ENCODE measurements around the gene UNC13C. TPM values are rescaled to one million over a fixed set of nuclear protein-coding genes. Genes with fewer than 3 reads are reported as not detected.

UNC13C gene
- total and polyA plus RNA-seq, 2 experiments from 2014 or later = 0.92 to 10.3 TPM

DNA sequence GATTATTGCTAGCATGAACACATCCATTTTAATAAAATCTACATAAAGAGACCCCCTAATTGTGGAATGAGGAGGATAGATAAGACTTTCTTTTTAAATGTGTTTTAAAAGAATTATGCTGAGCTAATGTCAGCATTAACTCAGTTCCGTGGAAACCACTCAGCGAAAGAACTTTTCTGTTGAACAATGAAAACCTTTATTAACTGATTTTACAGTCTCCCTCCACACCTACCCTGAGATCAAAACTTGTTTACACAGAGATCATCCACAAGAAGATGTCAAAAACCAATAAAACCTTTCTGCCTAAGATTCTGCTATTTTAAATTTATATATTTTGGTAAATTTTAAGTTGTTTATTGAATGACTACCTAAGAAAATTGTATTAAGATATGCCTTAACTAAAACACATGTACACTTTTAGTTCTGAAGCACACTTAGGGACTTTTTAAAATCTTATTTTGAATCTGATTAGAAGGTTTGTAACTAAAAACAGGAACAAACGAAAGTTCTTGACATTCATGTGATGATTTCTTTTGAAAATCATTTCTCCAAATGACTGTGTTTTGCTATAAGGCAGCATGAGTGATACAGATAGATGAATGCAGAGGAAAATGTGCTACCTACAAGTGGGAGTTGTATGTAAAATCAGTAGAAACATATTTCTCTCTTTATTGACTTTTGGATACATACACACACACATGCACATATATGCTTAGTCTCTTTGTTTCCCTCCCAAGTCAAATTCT is 369.0 kb downstream of the UNC13C start:
- no peaks in the 10 kb centered on the region for H4K20me1 ChIP-seq (ENCODE audit: insufficient read depth, poor library complexity, severe bottlenecking)
- H3K27me3 ChIP-seq = no peaks in the 10 kb centered on the region
- H3K27ac ChIP-seq = no peak overlapping the region
- H3K79me2 ChIP-seq = no peaks in the 10 kb centered on the region
- H3K4me2 ChIP-seq = no peak overlapping the region
- no peaks in the 10 kb centered on the region for H3K4me1 ChIP-seq (ENCODE audit: insufficient read depth)
- H2AFZ ChIP-seq = no peak overlapping the region
- H3K9me2 ChIP-seq (replicated peaks; ENCODE audit: insufficient read depth) = no peaks in the 10 kb centered on the region
- H3K9me3 ChIP-seq (ENCODE audit: low read depth) = no peaks in the 10 kb centered on the region
- H3K36me3 ChIP-seq (replicated peaks; ENCODE audit: insufficient read depth, low read depth) = no peaks in the 10 kb centered on the region
- DNase-seq (ENCODE audit: low spot score) = no peak
- TF ChIP-seq, protein P1, sequence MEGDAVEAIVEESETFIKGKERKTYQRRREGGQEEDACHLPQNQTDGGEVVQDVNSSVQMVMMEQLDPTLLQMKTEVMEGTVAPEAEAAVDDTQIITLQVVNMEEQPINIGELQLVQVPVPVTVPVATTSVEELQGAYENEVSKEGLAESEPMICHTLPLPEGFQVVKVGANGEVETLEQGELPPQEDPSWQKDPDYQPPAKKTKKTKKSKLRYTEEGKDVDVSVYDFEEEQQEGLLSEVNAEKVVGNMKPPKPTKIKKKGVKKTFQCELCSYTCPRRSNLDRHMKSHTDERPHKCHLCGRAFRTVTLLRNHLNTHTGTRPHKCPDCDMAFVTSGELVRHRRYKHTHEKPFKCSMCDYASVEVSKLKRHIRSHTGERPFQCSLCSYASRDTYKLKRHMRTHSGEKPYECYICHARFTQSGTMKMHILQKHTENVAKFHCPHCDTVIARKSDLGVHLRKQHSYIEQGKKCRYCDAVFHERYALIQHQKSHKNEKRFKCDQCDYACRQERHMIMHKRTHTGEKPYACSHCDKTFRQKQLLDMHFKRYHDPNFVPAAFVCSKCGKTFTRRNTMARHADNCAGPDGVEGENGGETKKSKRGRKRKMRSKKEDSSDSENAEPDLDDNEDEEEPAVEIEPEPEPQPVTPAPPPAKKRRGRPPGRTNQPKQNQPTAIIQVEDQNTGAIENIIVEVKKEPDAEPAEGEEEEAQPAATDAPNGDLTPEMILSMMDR (IDR thresholded peaks at IDR 0.05; ENCODE audit: poor library complexity) = no peak
- TF ChIP-seq EZH2phosphoT487 (IDR thresholded peaks at IDR 0.05; ENCODE audit: low read depth, severe bottlenecking, unreplicated experiment) (no peak), EZH2 (IDR thresholded peaks at IDR 0.05; ENCODE audit: borderline replicate concordance) (no peak)
- 73% methylated on average over 3 of the region's 3 CpGs for WGBS (ENCODE audit: low lambda C conversion rate, missing lambda C conversion rate)
- no peak overlapping the region for H3K4me3 ChIP-seq

DNA sequence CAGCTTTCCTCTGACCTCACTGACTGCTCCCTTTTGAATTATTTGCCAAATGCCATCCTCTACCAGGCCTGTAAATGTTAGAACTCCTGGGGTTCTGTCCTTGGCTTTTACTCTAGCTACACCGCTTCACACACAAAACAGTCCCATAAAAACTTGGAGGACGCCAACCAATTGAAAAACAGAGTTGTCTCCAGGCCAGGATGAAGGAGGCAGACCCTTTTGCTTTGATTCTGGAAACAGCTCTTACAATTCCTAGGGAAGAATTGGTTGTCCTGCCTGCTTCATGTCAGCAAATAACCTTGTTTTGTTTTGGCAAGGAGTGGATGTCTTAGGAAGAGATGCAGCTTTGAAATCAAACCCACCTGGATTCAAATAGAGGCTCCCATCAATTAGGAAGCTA is 375.5 kb downstream of the UNC13C start:
- H3K9me3 ChIP-seq (ENCODE audit: low read depth) = no peaks in the 10 kb centered on the region

DNA sequence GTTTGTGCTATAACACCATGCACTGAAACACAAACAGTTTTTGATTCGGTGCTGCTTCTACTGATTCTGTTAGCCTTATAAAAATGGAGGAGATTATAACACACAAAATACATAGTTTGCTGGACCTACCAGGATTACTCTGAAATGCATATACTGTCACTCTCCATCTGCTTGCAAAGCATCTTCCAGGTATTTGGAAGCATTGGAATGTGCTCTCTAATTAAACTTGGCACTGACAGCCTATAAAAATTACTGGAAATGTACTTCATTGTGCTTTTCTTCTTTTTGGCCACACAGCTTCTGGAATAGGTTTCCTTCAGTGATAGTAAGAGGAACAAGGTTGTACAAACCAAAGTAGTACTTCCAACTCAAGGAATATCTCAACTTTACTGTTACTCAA is 376.1 kb downstream of the UNC13C start:
- Histone ChIP-seq H3K9me3 (ENCODE audit: low read depth) (no peaks in the 10 kb centered on the region), H3K4me3 (no peak overlapping the region), H3K27ac (no peak overlapping the region), H3K36me3 (replicated peaks; ENCODE audit: insufficient read depth, low read depth) (no peaks in the 10 kb centered on the region), H3K9me2 (replicated peaks; ENCODE audit: insufficient read depth) (no peaks in the 10 kb centered on the region), H3K4me1 (ENCODE audit: insufficient read depth) (no peaks in the 10 kb centered on the region), H3K4me2 (no peak overlapping the region), H4K20me1 (ENCODE audit: insufficient read depth, poor library complexity, severe bottlenecking) (no peaks in the 10 kb centered on the region), H3K79me2 (no peaks in the 10 kb centered on the region), H2AFZ (no peak overlapping the region), H3K27me3 (no peaks in the 10 kb centered on the region)
- 69% methylated on average over 1 of the region's 1 CpG for WGBS (ENCODE audit: low lambda C conversion rate, missing lambda C conversion rate)
- no peak for DNase-seq (ENCODE audit: low spot score)
- TF ChIP-seq EZH2phosphoT487 (IDR thresholded peaks at IDR 0.05; ENCODE audit: low read depth, severe bottlenecking, unreplicated experiment) (no peak), EZH2 (IDR thresholded peaks at IDR 0.05; ENCODE audit: borderline replicate concordance) (no peak)
- TF ChIP-seq, protein P1 (IDR thresholded peaks at IDR 0.05; ENCODE audit: poor library complexity) = no peak

More for the DNA sequence above, 375.5 kb downstream of the UNC13C start:
- Histone ChIP-seq H4K20me1 (ENCODE audit: insufficient read depth, poor library complexity, severe bottlenecking) (no peaks in the 10 kb centered on the region), H3K79me2 (no peaks in the 10 kb centered on the region), H3K4me1 (ENCODE audit: insufficient read depth) (no peaks in the 10 kb centered on the region), H3K4me3 (no peak overlapping the region), H3K4me2 (no peak overlapping the region), H2AFZ (no peak overlapping the region), H3K36me3 (replicated peaks; ENCODE audit: insufficient read depth, low read depth) (no peaks in the 10 kb centered on the region), H3K27me3 (no peaks in the 10 kb centered on the region), H3K27ac (no peak overlapping the region), H3K9me2 (replicated peaks; ENCODE audit: insufficient read depth) (no peaks in the 10 kb centered on the region)
- WGBS (ENCODE audit: low lambda C conversion rate, missing lambda C conversion rate) = 61% methylated on average over 2 of the region's 2 CpGs
- TF ChIP-seq EZH2phosphoT487 (IDR thresholded peaks at IDR 0.05; ENCODE audit: low read depth, severe bottlenecking, unreplicated experiment) (no peak), EZH2 (IDR thresholded peaks at IDR 0.05; ENCODE audit: borderline replicate concordance) (no peak)
- TF ChIP-seq, protein P1 (IDR thresholded peaks at IDR 0.05; ENCODE audit: poor library complexity) = no peak
- DNase-seq (ENCODE audit: low spot score) = no peak
